ENCODE data around the gene ULBP2.
"Not testable (repeated sequence)": the region's sequence is repeated elsewhere in the genome, so short reads cannot be mapped to it uniquely, and the experiment has no call there.

ULBP2 gene

GRCh38 chr6:149953390-149953789 lies 11.6 kb downstream of the ULBP2 start:
- peak; percentile 30 for DNase-seq

- not testable (repeated sequence) for DNase-seq
Observed at GRCh38 chr6:149953934-149954327, 12.1 kb downstream of the ULBP2 start.

- DNase-seq = not testable (repeated sequence)
Observed at GRCh38 chr6:149954328-149954983, 12.6 kb downstream of the ULBP2 start.

GRCh38 chr6:149954984-149955653 lies 13.3 kb downstream of the ULBP2 start:
- not testable (repeated sequence) for DNase-seq

GRCh38 chr6:149955654-149956317 lies 14.0 kb downstream of the ULBP2 start:
- peak; percentile 30 for DNase-seq

GRCh38 chr6:149958124-149958523 lies 16.3 kb downstream of the ULBP2 start:
- DNase-seq = not testable (repeated sequence)

GRCh38 chr6:149959806-149960205 lies 18.0 kb downstream of the ULBP2 start:
- DNase-seq = not testable (repeated sequence)

GRCh38 chr6:149960488-149960887 lies 18.7 kb downstream of the ULBP2 start:
- DNase-seq = peak; percentile 43

- DNase-seq = peak; percentile 51
Observed at GRCh38 chr6:149961728-149962425, 20.1 kb downstream of the ULBP2 start.

GRCh38 chr6:149962461-149963211 lies 20.8 kb downstream of the ULBP2 start:
- peak; percentile 49 for DNase-seq

GRCh38 chr6:149963212-149963461 lies 21.3 kb downstream of the ULBP2 start:
- DNase-seq = peak; percentile 88

GRCh38 chr6:149963462-149964307 lies 21.9 kb downstream of the ULBP2 start, which contains the start of gene ULBP1:
TSS of gene ULBP1 (plus strand) at chr6:149963943. CDS start at chr6:149964050, 107 bp downstream.
- DNase-seq = peak; percentile 93

- DNase-seq = peak; percentile 60
Observed at GRCh38 chr6:149964308-149965193, 22.7 kb downstream of the ULBP2 start.

- DNase-seq = peak; percentile 63
Observed at GRCh38 chr6:149965194-149966020, 23.6 kb downstream of the ULBP2 start.

GRCh38 chr6:149966319-149966718 lies 24.5 kb downstream of the ULBP2 start:
- DNase-seq = peak; percentile 38

GRCh38 chr6:149967591-149967990 lies 25.8 kb downstream of the ULBP2 start:
- DNase-seq = no peak

- peak; percentile 34 for DNase-seq
Observed at GRCh38 chr6:149967999-149968398, 26.2 kb downstream of the ULBP2 start.

GRCh38 chr6:149968909-149969308 lies 27.1 kb downstream of the ULBP2 start:
- DNase-seq = peak; percentile 25

GRCh38 chr6:149969635-149970034 lies 27.8 kb downstream of the ULBP2 start:
- DNase-seq = no peak

GRCh38 chr6:149974394-149974793 lies 32.6 kb downstream of the ULBP2 start:
- peak; percentile 36 for DNase-seq

Data from islet precursor cell (in vitro differentiated cells).